ENCODE results near the gene EPB41L3. TPM values are rescaled to one million over a fixed set of nuclear protein-coding genes. Genes with fewer than 3 reads are reported as not detected.

Gene EPB41L3
- total RNA-seq, 4 donors from 2014 or later = 32.0 to 60.6 (median 41.8) TPM

DNA sequence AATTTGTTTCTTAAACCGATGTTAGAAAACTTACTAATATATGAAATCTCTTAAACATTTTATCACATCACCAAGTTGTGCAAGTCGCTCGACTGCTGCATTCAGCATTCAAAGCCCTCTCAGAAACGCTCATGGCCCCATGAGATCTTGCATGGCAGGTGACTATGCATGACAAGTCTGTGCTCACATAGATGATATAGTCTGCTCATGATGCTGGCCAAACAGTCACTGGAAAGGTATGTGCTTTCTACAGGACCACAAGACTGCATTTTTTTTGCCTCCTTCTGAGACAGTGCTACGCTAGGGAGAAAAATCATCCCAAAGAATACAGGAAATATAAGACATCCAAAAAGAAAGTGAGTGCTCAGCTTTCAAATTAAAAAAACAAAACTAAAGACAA, 150.0 kb downstream of the EPB41L3 start:
- no peaks in the 10 kb centered on the region for H3K4me1 ChIP-seq
- H3K27me3 ChIP-seq = no peaks in the 10 kb centered on the region
- intact Hi-C loops (cut with DNase I) = no loop called here
- no peak overlapping the region for H3K4me3 ChIP-seq
- DNase-seq (ENCODE audit: extremely low spot score) = no peak
- no peak for TF ChIP-seq POLR2AphosphoS5 (IDR thresholded peaks at IDR 0.05)
- TF ChIP-seq EP300 (IDR thresholded peaks at IDR 0.05) = no peak
- TF ChIP-seq, protein P1, sequence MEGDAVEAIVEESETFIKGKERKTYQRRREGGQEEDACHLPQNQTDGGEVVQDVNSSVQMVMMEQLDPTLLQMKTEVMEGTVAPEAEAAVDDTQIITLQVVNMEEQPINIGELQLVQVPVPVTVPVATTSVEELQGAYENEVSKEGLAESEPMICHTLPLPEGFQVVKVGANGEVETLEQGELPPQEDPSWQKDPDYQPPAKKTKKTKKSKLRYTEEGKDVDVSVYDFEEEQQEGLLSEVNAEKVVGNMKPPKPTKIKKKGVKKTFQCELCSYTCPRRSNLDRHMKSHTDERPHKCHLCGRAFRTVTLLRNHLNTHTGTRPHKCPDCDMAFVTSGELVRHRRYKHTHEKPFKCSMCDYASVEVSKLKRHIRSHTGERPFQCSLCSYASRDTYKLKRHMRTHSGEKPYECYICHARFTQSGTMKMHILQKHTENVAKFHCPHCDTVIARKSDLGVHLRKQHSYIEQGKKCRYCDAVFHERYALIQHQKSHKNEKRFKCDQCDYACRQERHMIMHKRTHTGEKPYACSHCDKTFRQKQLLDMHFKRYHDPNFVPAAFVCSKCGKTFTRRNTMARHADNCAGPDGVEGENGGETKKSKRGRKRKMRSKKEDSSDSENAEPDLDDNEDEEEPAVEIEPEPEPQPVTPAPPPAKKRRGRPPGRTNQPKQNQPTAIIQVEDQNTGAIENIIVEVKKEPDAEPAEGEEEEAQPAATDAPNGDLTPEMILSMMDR (IDR thresholded peaks at IDR 0.05) = no peak
- TF ChIP-seq POLR2A (IDR thresholded peaks at IDR 0.05; ENCODE audit: low read depth) = no peak
- 88% methylated on average over 5 of the region's 5 CpGs for WGBS
- H3K36me3 ChIP-seq = peaks cover 0 to 36% (median 11%) of the 10 kb centered on the region in 4 donors
- H3K9me3 ChIP-seq = no peaks in the 10 kb centered on the region
- no peak overlapping the region for H3K27ac ChIP-seq (replicated peaks in 1 of 4)

DNA sequence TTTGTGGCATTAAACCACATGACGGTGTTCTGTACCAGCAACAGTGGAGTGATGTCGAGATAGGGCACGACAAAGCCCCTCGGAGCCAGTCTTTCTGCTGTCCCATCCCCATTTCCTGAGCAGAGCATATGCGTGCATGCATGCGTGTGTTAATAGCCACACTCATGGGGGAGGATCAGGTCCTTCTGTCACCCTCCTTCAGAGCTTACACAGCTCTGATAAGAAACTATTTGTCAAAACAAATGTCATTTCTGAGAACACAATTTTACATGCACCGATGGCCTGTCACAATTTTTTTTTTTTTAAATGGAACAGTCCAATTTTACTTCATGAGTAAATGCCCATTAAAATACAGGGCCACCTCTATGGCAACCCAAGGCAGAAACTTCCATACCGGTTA, 152.4 kb downstream of the EPB41L3 start:
- intact Hi-C loops (cut with DNase I) = no loop called here
- TF ChIP-seq, protein P1 (IDR thresholded peaks at IDR 0.05) = no peak
- TF ChIP-seq POLR2A (IDR thresholded peaks at IDR 0.05; ENCODE audit: low read depth) = no peak
- no peak for TF ChIP-seq POLR2AphosphoS5 (IDR thresholded peaks at IDR 0.05)
- TF ChIP-seq EP300 (IDR thresholded peaks at IDR 0.05) = no peak
- no peaks in the 10 kb centered on the region for H3K27me3 ChIP-seq
- DNase-seq (ENCODE audit: extremely low spot score) = no peak
- H3K27ac ChIP-seq (replicated peaks in 1 of 4) = no peak overlapping the region
- H3K36me3 ChIP-seq = peaks cover 0 to 21% (median 3%) of the 10 kb centered on the region in 4 donors
- 91% methylated on average over 8 of the region's 8 CpGs for WGBS
- no peaks in the 10 kb centered on the region for H3K4me1 ChIP-seq
- H3K9me3 ChIP-seq = no peaks in the 10 kb centered on the region
- H3K4me3 ChIP-seq = no peak overlapping the region

DNA sequence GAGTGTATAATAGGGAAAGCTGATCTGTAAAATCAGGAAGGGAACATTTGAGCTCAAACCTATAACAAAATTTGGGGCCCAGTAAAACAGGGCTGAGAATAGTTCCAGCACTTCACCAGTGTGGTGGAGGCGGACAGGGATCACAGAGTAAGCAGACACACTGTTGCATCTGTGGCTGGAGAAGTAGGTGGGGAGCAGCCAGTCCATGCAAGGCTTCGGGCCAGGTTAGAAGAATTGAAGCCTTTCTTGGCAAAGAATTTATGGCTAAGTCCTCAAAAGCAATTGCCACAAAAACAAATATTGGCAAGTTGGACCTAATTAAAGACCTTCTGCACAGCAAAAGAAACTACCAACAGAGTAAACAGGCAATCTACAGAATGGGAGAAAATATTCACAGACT, 154.4 kb downstream of the EPB41L3 start:
- TF ChIP-seq POLR2A (IDR thresholded peaks at IDR 0.05; ENCODE audit: low read depth) = no peak
- no peak for TF ChIP-seq EP300 (IDR thresholded peaks at IDR 0.05)
- no peak for TF ChIP-seq POLR2AphosphoS5 (IDR thresholded peaks at IDR 0.05)
- TF ChIP-seq, protein P1 (IDR thresholded peaks at IDR 0.05) = no peak
- no peaks in the 10 kb centered on the region for H3K9me3 ChIP-seq
- H3K27ac ChIP-seq (replicated peaks in 1 of 4) = no peak overlapping the region
- no peaks in the 10 kb centered on the region for H3K27me3 ChIP-seq
- H3K4me1 ChIP-seq = no peaks in the 10 kb centered on the region
- peaks cover 0 to 2% (median 0%) of the 10 kb centered on the region in 4 donors for H3K36me3 ChIP-seq
- intact Hi-C loops (cut with DNase I) = no loop called here
- DNase-seq (ENCODE audit: extremely low spot score) = no peak
- 94% methylated on average over 2 of the region's 2 CpGs for WGBS
- no peak overlapping the region for H3K4me3 ChIP-seq

DNA sequence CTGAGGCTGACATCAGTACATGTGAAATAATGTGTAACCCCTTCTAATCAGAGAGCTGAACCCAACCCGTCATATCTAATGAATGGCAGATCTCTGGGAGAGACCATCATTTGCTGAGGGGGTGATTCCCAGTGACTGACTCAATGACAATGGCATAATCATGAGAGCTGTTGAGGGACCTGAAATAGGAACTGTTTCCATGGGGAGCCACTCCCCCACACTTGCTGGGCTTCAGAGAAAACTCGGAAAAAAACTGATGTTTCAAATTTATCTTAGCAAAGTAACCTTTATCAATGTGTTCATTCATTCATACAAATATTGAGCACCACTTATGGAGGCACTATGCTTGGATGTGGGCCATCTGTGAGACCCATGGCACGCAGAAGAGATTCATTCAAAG, 154.9 kb downstream of the EPB41L3 start:
- intact Hi-C loops (cut with DNase I) = no loop called here
- WGBS = 93% methylated on average over 3 of the region's 3 CpGs

DNA sequence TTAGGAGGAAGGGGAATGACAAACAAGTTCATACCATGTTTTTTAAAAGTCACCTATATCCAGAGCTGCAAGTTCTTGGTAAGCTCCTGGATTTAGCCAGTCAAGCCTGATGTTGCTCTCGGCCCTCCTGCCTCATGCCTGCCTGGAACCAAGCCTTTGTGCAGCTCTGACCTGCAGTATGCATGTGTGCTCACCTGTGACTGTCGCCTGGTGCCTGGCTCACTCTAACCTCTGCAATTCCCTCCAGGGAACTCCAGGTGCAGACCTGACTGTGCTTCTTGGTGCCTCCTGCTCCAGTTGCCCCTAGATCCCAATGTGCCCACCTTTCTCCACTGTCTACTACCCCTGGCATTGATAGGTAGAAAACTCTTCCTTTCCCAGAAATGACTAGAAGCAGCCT, 163.2 kb downstream of the EPB41L3 start:
- TF ChIP-seq EP300 (IDR thresholded peaks at IDR 0.05) (no peak), POLR2AphosphoS5 (IDR thresholded peaks at IDR 0.05) (no peak), POLR2A (IDR thresholded peaks at IDR 0.05; ENCODE audit: low read depth) (no peak)
- TF ChIP-seq, protein P1 (IDR thresholded peaks at IDR 0.05) = no peak
- 56% methylated on average over 1 of the region's 2 CpGs for WGBS
- intact Hi-C loops (cut with DNase I) = no loop called here

More for the DNA sequence above, 154.9 kb downstream of the EPB41L3 start:
- no peak for TF ChIP-seq EP300 (IDR thresholded peaks at IDR 0.05)
- TF ChIP-seq POLR2AphosphoS5 (IDR thresholded peaks at IDR 0.05) = no peak
- H3K4me3 ChIP-seq = no peak overlapping the region
- H3K9me3 ChIP-seq = no peaks in the 10 kb centered on the region
- no peaks in the 10 kb centered on the region for H3K4me1 ChIP-seq
- no peaks in the 10 kb centered on the region for H3K27me3 ChIP-seq
- no peak overlapping the region for H3K27ac ChIP-seq (replicated peaks in 1 of 4)
- no peak for DNase-seq (ENCODE audit: extremely low spot score)
- H3K36me3 ChIP-seq = no peaks in the 10 kb centered on the region

More for the DNA sequence above, 163.2 kb downstream of the EPB41L3 start:
- Histone ChIP-seq H3K27ac (replicated peaks in 1 of 4) (no peak overlapping the region), H3K4me1 (no peaks in the 10 kb centered on the region), H3K9me3 (no peaks in the 10 kb centered on the region), H3K36me3 (no peaks in the 10 kb centered on the region), H3K27me3 (no peaks in the 10 kb centered on the region), H3K4me3 (no peak overlapping the region)
- no peak for DNase-seq (ENCODE audit: extremely low spot score)

Data from esophagus muscularis mucosa (tissue), 4 donors.